Measurements from ENCODE around the gene SCO2. TPM values are rescaled to one million over a fixed set of nuclear protein-coding genes. Genes with fewer than 3 reads are reported as not detected.

The SCO2 gene
- total and polyA plus RNA-seq, 9 of the 15 experiments (the other 6 are each of a cell fraction or from before 2014, with no cell fraction given): 0.34 to 4.0 (median 1.1) TPM; not detected in 3

- Histone ChIP-seq H4K20me1 (replicated peaks; ENCODE audit: control insufficient read depth, insufficient read depth, low read length) (no peaks in the 10 kb centered on the region), H3K27me3 (ENCODE audit: control insufficient read depth in 2 of 2, insufficient read depth in 2 of 2, low read length in 2 of 2) (no peaks in the 10 kb centered on the region), H3K9me1 (ENCODE audit: control insufficient read depth, insufficient read depth, low read length) (no peaks in the 10 kb centered on the region), H3K4me2 (ENCODE audit: insufficient read depth, low read length) (no peak overlapping the region), H3K79me2 (ENCODE audit: control insufficient read depth, insufficient read depth, low read length) (no peaks in the 10 kb centered on the region; the same call in 2 of the 3 replicates), H3K4me1 (replicated peaks in 1 of 2; ENCODE audit: control insufficient read depth in 2 of 2, insufficient read depth in 2 of 2, low read length in 2 of 2) (peaks cover 4 to 59% of the 10 kb centered on the region in 2 experiments; a peak in 4 of 5 replicates), H3K9me3 (replicated peaks; ENCODE audit: control insufficient read depth, insufficient read depth, low read depth, low read length) (no peaks in the 10 kb centered on the region), H3K36me3 (ENCODE audit: control insufficient read depth, insufficient read depth, low read length) (no peaks in the 10 kb centered on the region), H3K4me3 (no peak overlapping the region), H2AFZ (ENCODE audit: low read depth, low read length) (no peak overlapping the region), H3K9ac (ENCODE audit: insufficient read depth in 1 of 2, low read depth in 2 of 2, low read length in 2 of 2) (no peak overlapping the region), H3K27ac (ENCODE audit: extremely low read depth, low read depth, low read length) (no peak overlapping the region)
- 22% methylated on average over 8 of the region's 11 CpGs for WGBS (ENCODE audit: insufficient coverage, low coverage, missing lambda C conversion rate)
- in situ Hi-C loops (cut with MboI): no loop called here
- FAIRE-seq: no peak
- no TSS peak for BruUV-seq (replicated peaks)
- ChIA-PET CTCF (ENCODE audit: low intra/inter-chr PET ratio) (no interaction called here), POLR2A (interaction anchor here (1.3 kb wide), 1 partner anchor 11 kb away, joined by 4 read pairs; no protein-coding TSS in a partner anchor)
- no peak for TF ChIP-seq FOXA1 (IDR thresholded peaks at IDR 0.05; ENCODE audit: borderline replicate concordance)
- no peak for TF ChIP-seq ETV6 (IDR thresholded peaks at IDR 0.05; ENCODE audit: borderline replicate concordance in 1 of 2, low read depth in 2 of 2, low read length in 1 of 2)
- no peak for TF ChIP-seq ETV6 (CRISPR knock-in tag; IDR thresholded peaks at IDR 0.05; ENCODE audit: borderline replicate concordance)
- no peak for TF ChIP-seq DACH1 (IDR thresholded peaks at IDR 0.05; ENCODE audit: partially characterized antibody)
- TF ChIP-seq SNIP1 (IDR thresholded peaks at IDR 0.05; ENCODE audit: low read depth): no peak
- TF ChIP-seq MED1 (CRISPR knock-in tag; IDR thresholded peaks at IDR 0.05; ENCODE audit: borderline replicate concordance): no peak
- no peak for TF ChIP-seq ZNF24 (IDR thresholded peaks at IDR 0.05)
- no peak for TF ChIP-seq EWSR1 (IDR thresholded peaks at IDR 0.05; ENCODE audit: borderline replicate concordance, low read depth, partially characterized antibody)
- TF ChIP-seq FOXP1 (CRISPR knock-in tag; IDR thresholded peaks at IDR 0.05): no peak
- no peak for TF ChIP-seq SIN3A (IDR thresholded peaks at IDR 0.05; ENCODE audit: borderline replicate concordance in 2 of 2, control insufficient read depth in 1 of 2, low read depth in 2 of 2, low read length in 2 of 2)
- TF ChIP-seq THRAP3 (IDR thresholded peaks at IDR 0.05; ENCODE audit: borderline replicate concordance): no peak
- no peak for TF ChIP-seq TRIM24 (IDR thresholded peaks at IDR 0.05)
- no peak for TF ChIP-seq REST (IDR thresholded peaks at IDR 0.05; ENCODE audit: borderline replicate concordance)
- TF ChIP-seq REST (CRISPR knock-in tag; IDR thresholded peaks at IDR 0.05; ENCODE audit: low read depth): no peak
- intact Hi-C loops (cut with micrococcal nuclease): no loop called here
- no peak for DNase-seq (ENCODE audit: extremely low read depth in 1 of 4, low spot score in 3 of 4)
- ATAC-seq: no peak
Measured at GRCh38 chr22:50479721-50480120, 45.7 kb downstream of the SCO2 start.
